Measurements from ENCODE around the gene TOP2B.

TOP2B gene

GRCh38 chr3:25584011-25584789 is 80.5 kb downstream of the TOP2B start:
- no peak for TF ChIP-seq CTCF (IDR thresholded peaks at IDR 0.05; ENCODE audit: low read depth, low read length)
- H3K27me3 ChIP-seq (ENCODE audit: insufficient read depth, low read depth, severe bottlenecking), result no peaks in the 10 kb centered on the region
- H3K4me3 ChIP-seq (ENCODE audit: low read depth, low read length), result no peak overlapping the region
- H3K36me3 ChIP-seq, result no peaks in the 10 kb centered on the region
- no peak overlapping the region for H3K27ac ChIP-seq
- H3K9me3 ChIP-seq (ENCODE audit: severe bottlenecking), result no peaks in the 10 kb centered on the region
- no peak for DNase-seq

- Histone ChIP-seq H3K4me3 (ENCODE audit: low read depth, low read length) (no peak overlapping the region), H3K36me3 (no peaks in the 10 kb centered on the region), H3K27ac (peak overlapping the region; percentile 69), H3K27me3 (ENCODE audit: insufficient read depth, low read depth, severe bottlenecking) (no peaks in the 10 kb centered on the region), H3K9me3 (ENCODE audit: severe bottlenecking) (no peaks in the 10 kb centered on the region)
- no peak for DNase-seq
- no peak for TF ChIP-seq CTCF (IDR thresholded peaks at IDR 0.05; ENCODE audit: low read depth, low read length)
Observed at GRCh38 chr3:25583343-25583742, 81.4 kb downstream of the TOP2B start.

GRCh38 chr3:25582242-25582641 is 82.5 kb downstream of the TOP2B start:
- Histone ChIP-seq H3K4me3 (ENCODE audit: low read depth, low read length) (no peak overlapping the region), H3K27ac (peak overlapping the region; percentile 69), H3K9me3 (ENCODE audit: severe bottlenecking) (no peaks in the 10 kb centered on the region), H3K27me3 (ENCODE audit: insufficient read depth, low read depth, severe bottlenecking) (no peaks in the 10 kb centered on the region), H3K36me3 (no peaks in the 10 kb centered on the region)
- peak; percentile 71 for DNase-seq
- TF ChIP-seq CTCF (IDR thresholded peaks at IDR 0.05; ENCODE audit: low read depth, low read length), result no peak

GRCh38 chr3:25581823-25582222 is 82.9 kb downstream of the TOP2B start:
- no peak for TF ChIP-seq CTCF (IDR thresholded peaks at IDR 0.05; ENCODE audit: low read depth, low read length)

GRCh38 chr3:25581335-25581734 is 83.4 kb downstream of the TOP2B start:
- DNase-seq, result no peak
- H3K27ac ChIP-seq, result peak overlapping the region; percentile 69; the same call in 1 of the 2 replicates
- no peak overlapping the region for H3K4me3 ChIP-seq (ENCODE audit: low read depth, low read length)
- TF ChIP-seq CTCF (IDR thresholded peaks at IDR 0.05; ENCODE audit: low read depth, low read length), result no peak
- no peaks in the 10 kb centered on the region for H3K27me3 ChIP-seq (ENCODE audit: insufficient read depth, low read depth, severe bottlenecking)
- no peaks in the 10 kb centered on the region for H3K36me3 ChIP-seq
- no peaks in the 10 kb centered on the region for H3K9me3 ChIP-seq (ENCODE audit: severe bottlenecking)

More at GRCh38 chr3:25581823-25582222, 82.9 kb downstream of the TOP2B start:
- Histone ChIP-seq H3K27me3 (ENCODE audit: insufficient read depth, low read depth, severe bottlenecking) (no peaks in the 10 kb centered on the region), H3K9me3 (ENCODE audit: severe bottlenecking) (no peaks in the 10 kb centered on the region), H3K27ac (peak overlapping the region; percentile 69), H3K36me3 (no peaks in the 10 kb centered on the region), H3K4me3 (ENCODE audit: low read depth, low read length) (no peak overlapping the region)
- no peak for DNase-seq

GRCh38 chr3:25580534-25580933 is 84.2 kb downstream of the TOP2B start:
- Histone ChIP-seq H3K9me3 (ENCODE audit: severe bottlenecking) (no peaks in the 10 kb centered on the region), H3K4me3 (ENCODE audit: low read depth, low read length) (no peak overlapping the region), H3K27me3 (ENCODE audit: insufficient read depth, low read depth, severe bottlenecking) (no peaks in the 10 kb centered on the region), H3K27ac (no peak overlapping the region), H3K36me3 (no peaks in the 10 kb centered on the region)
- no peak for DNase-seq
- TF ChIP-seq CTCF (IDR thresholded peaks at IDR 0.05; ENCODE audit: low read depth, low read length), result no peak

All from WERI-Rb-1 (cell line).